ENCODE data around the gene JAKMIP2.

- no peak for TF ChIP-seq CTCF (IDR thresholded peaks at IDR 0.05)
- no peak for TF ChIP-seq POLR2A (IDR thresholded peaks at IDR 0.05)
Observed at GRCh38 chr5:147565524-147565923, 217.0 kb downstream of the JAKMIP2 start.

Data from Peyer's patch (tissue), 4 donors.